NCI-H460 (cell line): ENCODE results near the gene GPR87. TPM values are rescaled to one million over a fixed set of nuclear protein-coding genes. Genes with fewer than 3 reads are reported as not detected.

Experiments
- DNase-seq: peaks from one replicate; pipeline ENCODE4 v3.0.0-alpha.2; 2016; ENCODE audit warnings: low read depth; ENCODE audit errors: extremely low read depth
- total RNA-seq: library from RNA; depleted of rRNA; stranded (reverse); fragments of >200 nt; shearing (Covaris generic); gene quantifications from 2 replicates; pipeline ENCODE4 v1.2.3, GENCODE V29; 2014

Gene GPR87
- total RNA-seq, 1 experiment from 2014 or later: not detected

DNA sequence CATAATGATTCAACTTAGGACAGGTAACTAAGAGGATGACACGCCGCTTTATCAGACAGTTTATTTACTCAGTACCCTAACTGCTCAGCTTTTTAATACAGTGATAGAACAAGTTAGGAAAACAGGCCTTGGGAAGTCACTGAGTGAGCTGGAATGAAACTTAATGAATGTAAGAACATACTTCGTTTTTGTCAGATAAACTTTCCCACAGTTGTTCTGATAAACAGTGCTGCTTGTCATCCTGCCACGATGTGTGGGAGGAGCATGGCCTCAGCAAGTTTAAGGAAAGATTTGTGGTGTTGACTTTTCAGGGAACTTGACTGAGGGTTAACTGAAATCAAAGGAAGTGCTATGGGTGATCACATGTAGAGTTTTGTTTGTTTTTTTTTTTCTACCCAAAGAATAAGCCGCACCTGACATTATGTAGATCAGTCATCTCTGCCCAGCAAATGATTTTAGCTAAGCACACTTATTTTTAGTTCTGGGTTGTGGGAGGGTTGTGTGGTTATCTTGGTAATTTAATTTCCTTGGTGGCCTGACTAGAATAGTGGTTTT lies 32.6 kb downstream of the GPR87 start:
- no peak for DNase-seq

GRCh38 chr3:151283387-151283786 lies 33.2 kb downstream of the GPR87 start:
- DNase-seq: no peak

- DNase-seq: peak; percentile 40
Observed at GRCh38 chr3:151282921-151283320, 33.7 kb downstream of the GPR87 start.

GRCh38 chr3:151281671-151282324 lies 34.8 kb downstream of the GPR87 start:
- no peak for DNase-seq

DNA sequence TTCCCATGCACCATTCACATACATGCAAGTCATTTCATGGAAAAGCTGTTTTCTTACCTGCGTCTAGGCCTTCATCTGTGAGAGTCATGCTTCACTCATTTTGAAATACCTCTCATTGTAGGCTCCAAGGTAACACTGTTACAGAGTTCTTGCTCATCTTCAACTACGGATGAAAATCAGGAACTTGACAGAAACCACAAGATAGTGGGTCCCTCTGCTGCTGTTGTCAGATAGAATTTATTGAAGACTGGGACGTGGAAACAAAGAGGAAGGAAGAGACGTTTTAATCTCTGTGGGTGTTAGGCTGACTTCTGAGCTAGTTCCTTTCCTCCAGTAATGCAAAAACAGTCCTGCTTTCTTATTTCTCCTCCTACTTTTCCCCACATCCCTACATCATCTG lies 38.4 kb downstream of the GPR87 start, which contains the start of gene P2RY14:
Gene P2RY14 (minus strand): TSS at position 313 of the 400 bp plus-strand sequence. CDS start 64,226 bp downstream, outside the sequence.
- no peak for DNase-seq

DNA sequence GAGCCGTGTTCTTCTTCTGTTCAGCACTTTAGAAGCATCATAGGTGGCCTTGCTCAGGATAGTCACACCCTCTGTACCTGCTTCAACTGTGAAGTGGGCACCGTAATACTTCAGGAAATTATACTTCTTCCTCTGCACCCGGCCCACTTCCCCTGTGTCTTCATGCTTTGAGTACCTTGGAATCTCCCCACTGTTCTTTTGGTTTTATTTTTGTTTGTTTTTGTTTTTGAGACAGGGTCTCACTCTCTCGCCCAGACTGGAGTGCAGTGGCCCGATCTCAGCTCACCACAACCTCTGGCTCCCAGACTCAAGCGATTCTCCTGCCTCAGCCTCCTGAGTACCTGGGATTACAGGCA lies 40.0 kb downstream of the GPR87 start:
- no peak for DNase-seq

DNA sequence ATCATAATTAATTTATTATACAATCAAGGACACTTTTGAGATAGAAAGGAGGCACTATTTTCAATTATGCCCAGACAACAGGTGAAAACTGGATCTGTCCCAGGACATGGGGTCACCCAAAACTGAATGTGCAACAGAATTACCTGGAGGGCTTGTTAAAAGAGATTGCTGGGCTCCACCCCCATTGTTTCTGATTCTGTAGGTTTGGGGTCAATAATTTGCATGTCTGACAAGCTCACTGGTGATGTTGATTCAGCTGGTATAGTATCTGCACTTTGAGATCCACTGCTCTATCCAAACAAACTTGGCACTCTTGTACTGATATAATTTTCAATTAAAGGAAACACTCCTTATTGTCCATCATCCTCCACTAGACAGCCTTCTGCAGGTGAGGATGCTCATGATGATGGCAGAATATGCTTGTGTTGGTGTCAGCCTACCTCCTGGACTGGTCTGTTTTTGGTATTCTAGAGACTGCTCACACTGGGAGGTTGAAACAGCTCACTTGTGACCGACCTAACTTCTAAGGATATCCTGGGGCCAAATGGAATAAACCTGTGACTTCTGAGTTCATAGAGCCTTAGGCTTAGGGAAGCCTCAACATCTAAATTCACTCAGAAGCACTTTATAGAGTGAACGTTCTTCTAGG lies 40.5 kb downstream of the GPR87 start:
- DNase-seq: no peak

GRCh38 chr3:151275091-151275490 lies 41.5 kb downstream of the GPR87 start:
- DNase-seq: no peak

DNA sequence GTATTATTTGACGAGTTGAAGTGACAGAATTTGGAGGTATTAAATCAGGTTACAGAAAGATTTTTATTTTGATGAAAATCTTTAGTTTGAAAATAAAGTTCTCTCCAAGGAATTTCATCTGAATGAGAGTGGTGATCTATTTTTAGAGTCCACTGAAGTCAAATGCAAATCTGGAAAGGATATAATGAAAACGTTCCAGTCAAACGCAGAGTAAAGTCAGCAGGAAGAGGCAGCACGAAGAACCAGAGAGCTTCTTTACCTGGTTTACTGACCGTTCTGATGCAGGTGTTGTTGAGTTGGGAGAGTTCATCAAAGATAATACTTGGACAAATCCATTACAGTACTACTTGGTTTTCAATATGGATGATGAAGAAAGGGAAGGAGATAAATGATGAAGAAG lies 47.0 kb downstream of the GPR87 start:
- DNase-seq: no peak

GRCh38 chr3:151268267-151269235 lies 48.1 kb downstream of the GPR87 start:
- no peak for DNase-seq

DNA sequence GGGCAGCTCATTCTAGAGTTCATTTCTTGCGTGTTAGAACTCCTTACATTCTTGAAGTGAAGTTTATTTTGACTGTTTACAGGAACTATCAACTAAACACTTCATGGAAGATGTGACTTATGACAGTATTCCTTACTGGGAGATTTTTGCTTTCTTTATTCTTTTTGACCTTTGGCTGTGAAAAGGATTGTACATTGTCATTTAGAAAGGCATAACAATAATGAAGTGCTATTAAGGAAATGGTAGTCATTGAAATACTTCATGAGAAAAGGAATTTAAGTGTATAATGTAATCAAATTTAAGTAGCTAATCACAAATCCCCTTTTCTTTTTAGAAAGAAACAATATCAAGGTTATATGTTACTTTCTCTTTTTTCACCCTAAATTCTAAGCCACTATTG lies 49.6 kb downstream of the GPR87 start:
- DNase-seq: no peak

DNA sequence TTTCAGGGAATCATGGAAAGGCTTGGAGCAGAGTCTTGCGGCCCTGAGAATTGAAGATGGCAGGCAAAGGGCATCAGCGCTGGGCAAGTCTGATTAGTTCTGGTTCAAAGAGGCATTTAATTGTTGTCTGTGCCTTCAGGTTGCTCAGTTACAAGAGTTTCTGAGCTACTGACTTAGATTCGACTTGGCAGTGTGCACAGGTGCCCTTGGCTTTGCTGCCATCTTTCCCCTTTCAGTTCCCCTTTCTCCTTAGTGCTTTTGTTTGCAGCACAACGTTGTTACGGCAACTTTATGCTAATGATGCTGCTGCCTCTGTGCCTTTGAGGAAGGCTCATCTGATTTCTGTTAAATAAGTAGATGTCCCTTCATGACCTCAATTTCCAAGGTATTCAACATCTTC lies 50.8 kb downstream of the GPR87 start:
- no peak for DNase-seq

DNA sequence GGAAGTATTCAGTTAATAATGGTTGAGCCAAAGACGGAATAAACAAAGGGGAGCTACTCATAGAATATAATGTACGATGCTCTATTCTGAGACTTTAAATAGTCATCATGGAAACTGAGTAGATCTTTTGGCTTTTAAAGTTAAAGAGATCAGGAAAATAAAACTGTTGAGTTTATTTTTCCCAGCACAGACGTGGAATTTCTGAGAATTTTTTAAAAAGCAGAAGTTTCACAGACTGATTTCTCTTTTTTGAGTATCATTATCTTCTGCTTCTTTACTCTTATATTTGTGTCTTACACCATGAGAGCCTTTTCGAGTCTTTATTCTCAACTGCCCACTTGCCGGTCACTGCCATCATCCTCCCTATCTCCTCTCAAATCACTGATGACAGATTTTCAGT lies 51.5 kb downstream of the GPR87 start:
- DNase-seq: no peak

GRCh38 chr3:151264605-151265004 lies 52.0 kb downstream of the GPR87 start:
- no peak for DNase-seq

- DNase-seq: no peak
Observed at GRCh38 chr3:151262871-151263525, 53.6 kb downstream of the GPR87 start.

DNA sequence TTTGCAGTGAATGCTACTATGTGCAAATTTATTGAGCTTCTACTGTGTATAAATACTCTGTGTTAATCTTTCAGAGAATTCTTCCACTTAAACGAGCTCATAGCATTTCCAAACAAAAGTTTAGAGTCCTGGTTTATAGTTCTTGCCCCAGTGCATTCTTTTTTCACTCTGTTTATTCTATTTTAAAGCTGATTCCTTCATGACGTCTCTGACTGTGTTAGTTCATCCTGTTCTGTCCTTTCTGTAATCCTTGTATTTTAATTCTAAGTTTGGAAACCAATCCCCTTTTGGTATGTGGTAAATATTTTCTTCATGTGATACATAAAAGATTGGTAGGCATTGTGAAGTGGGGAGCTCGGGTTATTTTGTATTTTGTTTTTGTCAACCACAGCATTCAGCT lies 57.0 kb downstream of the GPR87 start:
- no peak for DNase-seq

DNA sequence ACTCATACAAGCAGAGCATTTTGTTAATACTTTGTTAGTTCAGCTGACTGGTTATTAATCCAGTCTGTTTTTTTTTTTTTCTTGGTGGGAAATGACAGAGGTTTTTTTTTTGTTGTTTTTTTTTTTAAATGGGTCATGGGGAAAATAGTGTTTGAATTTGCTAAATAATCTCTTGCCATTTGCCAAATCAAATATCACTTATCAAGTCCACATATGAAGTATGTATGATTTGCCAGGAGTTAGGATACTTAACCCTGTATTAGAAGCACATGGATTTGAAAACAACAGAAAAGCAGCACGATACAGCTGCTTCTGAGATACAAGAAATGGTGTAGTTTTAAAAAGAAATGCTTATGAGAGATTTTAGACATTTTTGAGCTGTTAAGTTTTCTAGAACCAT lies 59.9 kb downstream of the GPR87 start:
- DNase-seq: no peak

DNA sequence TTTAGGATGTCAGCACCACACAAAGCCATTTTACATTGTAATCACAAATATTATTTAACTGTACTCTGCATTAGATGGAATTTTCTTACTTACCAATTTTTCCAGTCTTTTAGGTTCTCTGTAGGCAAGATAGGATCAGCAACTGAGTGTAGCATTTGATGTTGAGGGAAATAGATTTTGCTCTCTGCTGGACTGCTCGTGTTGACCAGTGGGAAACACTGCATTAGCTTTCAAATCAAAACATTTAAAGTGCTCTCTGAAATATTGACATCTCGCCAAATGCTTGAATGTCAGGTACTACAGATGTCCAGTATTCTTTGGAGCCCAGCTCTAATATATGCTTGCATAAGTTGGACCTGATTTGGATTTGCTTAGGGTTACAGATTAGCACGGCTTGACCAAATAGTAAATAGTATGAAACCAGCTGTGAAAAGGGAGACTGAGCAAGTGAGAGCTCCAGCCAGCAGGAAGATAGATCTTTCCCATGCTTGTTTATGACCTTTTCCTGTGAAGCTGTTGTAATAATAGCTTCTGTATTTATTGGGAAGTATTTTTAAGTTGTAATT lies 67.8 kb downstream of the GPR87 start:
- no peak for DNase-seq
